Ovary (tissue), 9 donors: Measurements from ENCODE around the gene GOLGA6A. TPM values are rescaled to one million over a fixed set of nuclear protein-coding genes. Genes with fewer than 3 reads are reported as not detected.

Source experiments
- DNase-seq, 5 donors: peaks; one replicate each; pipeline ENCODE4 v3.0.0-alpha.2; 2019 to 2020
- H3K27ac ChIP-seq, 2 donors: fragments of 200-600 bp; one replicate each; pipeline versions ENCODE4 v1.5.1 to v1.8.0; 2019 to 2022
- H3K27me3 ChIP-seq: fragments of 200-600 bp; one replicate; pipeline ENCODE4 v1.8.0; 2022
- H3K36me3 ChIP-seq: fragments of 200-600 bp; sonication (generic); one replicate; pipeline ENCODE4 v1.5.1; 2019
- H3K4me1 ChIP-seq: one replicate; pipeline ENCODE4 v1.8.1; 2013; ENCODE audit warnings: mild to moderate bottlenecking, moderate library complexity; ENCODE audit not compliant: insufficient read depth
- H3K4me3 ChIP-seq: fragments of 200-600 bp; sonication (generic); one replicate; pipeline ENCODE4 v1.5.1; 2017
- H3K9me3 ChIP-seq, 2 donors: fragments of 200-600 bp in 1 of 2; sonication (generic) in 1 of 2; one replicate each; pipeline versions ENCODE4 v1.5.1 to v1.8.1; 2013 to 2019; ENCODE audit warnings: mild to moderate bottlenecking in 1 of 2, moderate library complexity in 1 of 2
- CTCF ChIP-seq, 3 donors: fragments of 450-650 bp in 2 of 3; fragments of 200-600 bp in 1 of 3; IDR thresholded peaks; one replicate each; pipeline versions ENCODE4 v1.5.1 to v1.8.0; 2016 to 2022; ENCODE audit warnings: antibody characterized with exemption in 3 of 3, mild to moderate bottlenecking in 1 of 3
- EP300 ChIP-seq: sonication (generic); formaldehyde crosslinking; IDR thresholded peaks from one replicate; pipeline ENCODE4 v1.6.1; 2017; ENCODE audit warnings: antibody characterized with exemption
- POLR2A ChIP-seq: fragments of 450-650 bp; IDR thresholded peaks from one replicate; pipeline ENCODE4 v1.6.1; 2017; ENCODE audit warnings: antibody characterized with exemption, mild to moderate bottlenecking, moderate library complexity
- WGBS, 3 donors: extraction: QIAGEN DNeasy Blood & Tissue Kit in 1 of 3; methylation state at CpG; one replicate each; pipeline versions ENCODE4 v1.1.5 to v1.1.7; 2013 to 2017; 5-methylcytosine and 5-hydroxymethylcytosine counted together
- intact Hi-C, 4 donors: fragments of 100-400 bp; cut with DNase I; formaldehyde crosslinking; loops; one replicate each; pipeline versions ENCODE4 v1.11.0 to v1.15.1; 2022 to 2023
- polyA plus RNA-seq, 2 donors: library from polyadenylated mRNA; stranded (reverse); fragments of 200-250 nt in 1 of 2; fragments of 350-450 nt in 1 of 2; fragmentation: Illumina TruSeq in 1 of 2; extraction: RNeasy Lipid Tissue Mini Kit (QIAGEN cat#74804) in 1 of 2; gene quantifications; one replicate each; pipeline ENCODE4 v1.2.3, GENCODE V29; 2013 to 2014
- total RNA-seq, 7 donors: library from RNA; depleted of rRNA in 2 of 7; stranded (reverse); fragments of >200 nt in 2 of 7; fragmentation: NEBNext Ultra II Directional in 3 of 7; extraction: Animal tissue kit (Norgen Biotek cat#: 25700) in 3 of 7; gene quantifications; one replicate each; pipeline versions ENCODE4 v1.1.0 to v1.2.4, GENCODE V29; 2016 to 2023
- donor health status: DM: no; HTN: no; CAD: no; lungs with moderate emphysema.
- donor health status: DM: no; HTN: no; CAD: no.
- donor health status: Bipolar disorder and iron deficiency.
- donor health status: DM: yes; HTN: yes; CAD: no.
- donor health status: DM: no; HTN: no; CAD: no.
- donor health status: DM: yes; HTN: yes; CAD: no.

Gene GOLGA6A
- total and polyA plus RNA-seq, 9 donors: 0.04 to 0.48 (median 0.37) TPM; not detected in 6

GRCh38 chr15:74028646-74029045 is 53.7 kb downstream of the GOLGA6A start:
- intact Hi-C loops: no loop called here
- whole genome bisulfite sequencing, 3 donors: 52 to 66% (median 55%) methylated on average over 3 of the region's 3 CpGs
- TF ChIP-seq POLR2A (no peak), EP300 (no peak), CTCF (IDR thresholded peaks at IDR 0.05) (no peak)
- H3K4me1 ChIP-seq: peaks cover 4% of the 10 kb centered on the region
- no peak overlapping the region for H3K27ac ChIP-seq
- H3K4me3 ChIP-seq: no peak overlapping the region
- no peaks in the 10 kb centered on the region for H3K27me3 ChIP-seq
- no peaks in the 10 kb centered on the region for H3K36me3 ChIP-seq
- H3K9me3 ChIP-seq: no peaks in the 10 kb centered on the region
- no peak for DNase-seq

GRCh38 chr15:74027688-74028087 is 54.7 kb downstream of the GOLGA6A start:
- H3K27me3 ChIP-seq: no peaks in the 10 kb centered on the region
- H3K4me3 ChIP-seq: no peak overlapping the region
- peaks cover 4% of the 10 kb centered on the region for H3K4me1 ChIP-seq
- DNase-seq: no peak
- no peak overlapping the region for H3K27ac ChIP-seq
- no peaks in the 10 kb centered on the region for H3K36me3 ChIP-seq
- TF ChIP-seq CTCF (IDR thresholded peaks at IDR 0.05): no peak
- no peak for TF ChIP-seq POLR2A
- TF ChIP-seq EP300: no peak
- 72 to 78% (median 78%) methylated on average over 3 of the region's 3 CpGs for WGBS, 3 donors
- no peaks in the 10 kb centered on the region for H3K9me3 ChIP-seq
- intact Hi-C loops: no loop called here

GRCh38 chr15:74025436-74025835 is 56.9 kb downstream of the GOLGA6A start:
- intact Hi-C loops: no loop called here
- 57 to 62% (median 59%) methylated on average over 5 of the region's 5 CpGs for WGBS, 3 donors
- Histone ChIP-seq H3K36me3 (no peaks in the 10 kb centered on the region), H3K27ac (no peak overlapping the region), H3K9me3 (no peaks in the 10 kb centered on the region), H3K4me1 (peaks cover 4% of the 10 kb centered on the region), H3K27me3 (no peaks in the 10 kb centered on the region), H3K4me3 (no peak overlapping the region)
- no peak for TF ChIP-seq POLR2A
- no peak for TF ChIP-seq CTCF (IDR thresholded peaks at IDR 0.05)
- no peak for TF ChIP-seq EP300
- no peak for DNase-seq

- no peak for DNase-seq
- no peak overlapping the region for H3K27ac ChIP-seq
Observed at GRCh38 chr15:74024687-74025086, 57.7 kb downstream of the GOLGA6A start.

More at GRCh38 chr15:74024687-74025086, 57.7 kb downstream of the GOLGA6A start:
- Histone ChIP-seq H3K36me3 (no peaks in the 10 kb centered on the region), H3K27me3 (no peaks in the 10 kb centered on the region), H3K9me3 (no peaks in the 10 kb centered on the region), H3K4me3 (no peak overlapping the region), H3K4me1 (peaks cover 4% of the 10 kb centered on the region)
- intact Hi-C loops: no loop called here
- WGBS, 3 donors: 27 to 59% (median 57%) methylated on average over 2 of the region's 2 CpGs
- TF ChIP-seq EP300 (no peak), CTCF (IDR thresholded peaks at IDR 0.05) (no peak), POLR2A (no peak)
